LoVo (cell line): ENCODE data around the gene ZCCHC7.
"Not testable (repeated sequence)": the region's sequence is repeated elsewhere in the genome, so short reads cannot be mapped to it uniquely, and the experiment has no call there.

ENCODE experiments used
- DNase-seq: peaks from one replicate; pipeline ENCODE4 v3.0.0-alpha.2; 2016; ENCODE audit warnings: low spot score

Gene ZCCHC7

DNA sequence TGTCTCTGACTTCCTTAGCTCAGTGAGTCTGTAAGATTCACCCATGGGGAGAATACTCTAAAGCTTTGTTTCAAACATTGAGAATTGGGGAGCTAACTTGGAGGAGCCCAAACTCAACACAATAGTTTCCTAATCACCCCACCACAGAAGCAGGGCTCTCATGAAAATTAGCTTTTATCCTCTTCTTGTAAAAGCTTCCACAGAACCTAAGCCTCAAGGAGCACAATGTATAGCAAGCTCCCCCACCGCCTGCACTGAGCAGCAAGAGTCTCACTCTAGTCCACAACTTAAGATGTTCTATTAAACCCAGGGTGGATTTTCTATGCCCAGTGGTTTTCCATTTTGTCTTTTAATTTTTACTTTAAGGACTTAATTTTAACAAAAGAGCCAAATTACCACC is 253.2 kb downstream of the ZCCHC7 start:
- DNase-seq, result no peak

DNA sequence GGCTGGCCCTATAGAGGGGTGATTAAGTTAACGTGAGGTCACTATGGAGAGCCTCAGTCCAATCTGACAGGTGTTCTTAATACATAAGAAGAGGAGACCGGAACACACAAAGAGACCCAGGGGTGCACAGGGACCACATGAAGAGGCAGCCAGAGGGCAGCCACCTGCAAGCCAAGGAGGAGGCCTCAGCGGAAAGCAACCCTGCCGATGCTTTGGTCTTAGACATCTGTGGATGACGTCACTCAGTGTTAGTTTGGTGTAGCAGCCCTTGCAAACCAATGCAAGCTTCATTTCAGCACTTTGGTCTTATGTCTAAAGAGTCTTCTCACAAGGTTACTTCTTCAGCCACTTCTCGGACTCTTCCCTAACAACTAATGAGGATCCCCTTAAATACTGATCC is 254.5 kb downstream of the ZCCHC7 start:
- DNase-seq, result no peak

DNA sequence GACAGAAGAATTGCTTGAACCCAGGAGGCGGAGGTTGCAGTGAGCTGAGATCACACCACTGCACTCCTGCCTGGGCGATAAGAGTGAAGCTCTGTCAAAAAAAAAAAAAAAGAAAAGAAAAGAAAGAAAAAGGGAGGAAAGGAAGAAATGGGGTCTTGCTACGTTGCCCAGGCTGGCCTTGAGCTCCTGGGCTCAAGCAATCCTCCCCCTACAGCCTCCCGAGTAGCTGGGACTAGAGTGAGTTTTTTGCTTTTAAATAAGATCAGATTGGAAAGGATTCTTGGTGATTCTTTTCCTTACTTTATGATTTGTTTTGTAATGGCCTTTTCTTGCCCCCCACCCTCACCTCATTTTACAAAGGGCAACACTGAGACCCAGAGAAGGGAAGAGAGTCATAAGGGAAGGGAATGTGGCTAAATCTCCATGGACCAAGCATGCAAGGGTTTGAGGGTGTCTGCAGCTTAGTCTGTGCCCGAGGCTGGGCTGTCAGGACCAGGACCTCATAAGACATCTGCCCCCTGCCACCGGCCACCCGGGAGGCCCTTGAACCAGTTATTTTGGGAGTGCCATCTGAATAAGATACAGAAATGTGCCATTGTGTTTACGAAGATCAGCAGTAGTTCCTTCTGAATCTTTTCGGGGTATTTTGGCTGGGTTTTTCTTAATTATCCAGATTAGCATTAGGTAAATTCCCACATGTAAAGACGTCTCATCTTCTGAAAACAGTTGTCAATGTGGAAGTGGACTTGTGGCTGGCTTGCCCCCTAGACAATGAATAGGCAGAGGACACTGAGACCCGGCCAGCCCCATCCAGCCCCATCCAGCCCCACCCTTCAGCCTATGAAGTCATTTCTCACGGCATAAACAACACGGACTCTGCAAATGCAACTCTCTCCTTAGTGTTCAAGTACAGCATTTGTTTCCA is 257.6 kb downstream of the ZCCHC7 start:
- no peak for DNase-seq

DNA sequence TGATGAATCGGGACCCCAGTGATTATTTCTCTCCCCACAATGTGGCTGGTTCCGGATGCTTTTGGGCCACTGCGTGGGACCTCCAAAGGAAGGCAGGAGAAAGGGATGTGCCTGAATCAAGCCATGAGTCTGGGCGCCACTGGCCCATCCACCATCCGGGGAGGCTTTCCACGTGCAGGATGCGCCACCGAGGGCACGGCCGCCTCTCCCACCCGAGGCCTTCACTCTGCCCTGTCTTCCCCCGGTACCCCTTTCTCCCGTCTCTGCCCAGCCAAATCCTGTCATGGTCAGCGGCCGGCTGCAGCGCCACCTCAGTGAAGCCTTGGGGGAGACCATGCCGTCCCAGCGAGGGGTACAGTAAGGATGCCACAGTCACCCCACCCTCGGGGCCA is 258.2 kb downstream of the ZCCHC7 start:
- no peak for DNase-seq

DNA sequence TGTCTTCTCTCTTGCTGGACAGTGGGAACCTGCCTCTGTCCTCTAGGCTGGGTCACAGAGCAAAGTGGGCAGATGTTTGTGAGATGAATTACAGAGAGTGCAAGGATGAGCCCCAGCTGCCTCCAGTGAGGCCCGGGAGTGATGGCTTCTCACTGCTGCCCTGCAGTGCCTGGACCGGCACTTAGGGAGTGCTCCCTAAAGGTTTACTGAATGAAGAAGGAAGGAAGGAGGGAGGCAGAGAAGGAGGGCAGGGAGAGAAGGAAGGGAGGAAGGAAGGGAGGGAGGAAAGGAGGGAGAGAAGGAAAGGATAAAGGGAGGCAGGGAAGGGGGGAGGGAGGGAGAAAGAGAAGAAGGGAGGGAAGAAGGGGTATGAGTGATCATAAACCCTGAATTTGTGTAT is 259.5 kb downstream of the ZCCHC7 start:
- DNase-seq, result no peak

DNA sequence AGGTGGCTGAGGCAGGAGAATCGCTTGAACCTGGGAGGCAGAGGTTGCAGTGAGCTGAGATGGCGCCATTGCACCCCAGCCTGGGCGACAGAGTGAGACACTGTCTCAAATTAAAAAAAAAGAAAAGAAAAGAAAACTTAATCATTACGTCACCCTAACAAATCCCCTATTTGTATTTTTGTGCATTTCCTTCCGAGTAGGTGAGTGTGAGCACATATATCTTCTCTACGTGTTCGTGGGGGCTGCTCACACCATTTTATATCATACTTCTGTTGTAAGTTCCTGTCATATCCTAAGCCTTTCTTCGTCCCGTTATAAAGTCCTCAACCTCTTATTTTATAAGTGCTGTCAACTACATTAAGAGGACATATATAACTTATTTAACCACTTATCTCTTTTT is 260.2 kb downstream of the ZCCHC7 start:
- no peak for DNase-seq

DNA sequence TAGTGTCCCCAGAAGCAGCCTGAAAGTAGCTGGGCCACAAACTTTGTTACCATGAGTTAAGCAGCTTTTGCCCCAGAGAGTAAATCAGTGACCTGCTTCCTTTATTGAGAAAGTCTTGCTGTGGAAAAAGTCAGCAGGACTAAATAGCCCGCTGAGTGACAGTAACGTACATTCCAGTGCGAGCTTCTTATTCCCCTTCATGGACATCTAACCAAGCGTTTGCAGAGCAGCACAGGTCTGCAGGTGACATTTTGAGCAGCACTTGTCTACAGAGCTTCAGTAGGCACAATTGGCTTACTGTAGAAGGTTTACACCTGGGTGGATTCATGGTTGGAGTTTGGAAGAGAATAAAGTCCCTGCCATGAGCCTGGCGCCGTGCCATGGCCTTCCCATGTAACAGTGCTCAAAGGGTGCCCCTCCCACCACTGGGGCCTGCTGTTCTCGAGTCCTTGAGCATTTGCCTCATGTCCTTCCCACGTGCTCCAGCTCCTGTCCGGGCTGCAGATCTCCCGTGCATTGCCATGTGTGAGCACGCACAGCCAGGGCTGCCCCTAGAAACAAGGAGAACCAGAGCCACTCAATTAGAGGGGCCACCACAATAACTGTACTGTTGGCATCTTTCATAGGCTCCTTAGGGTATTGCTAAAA is 260.8 kb downstream of the ZCCHC7 start:
- no peak for DNase-seq

DNA sequence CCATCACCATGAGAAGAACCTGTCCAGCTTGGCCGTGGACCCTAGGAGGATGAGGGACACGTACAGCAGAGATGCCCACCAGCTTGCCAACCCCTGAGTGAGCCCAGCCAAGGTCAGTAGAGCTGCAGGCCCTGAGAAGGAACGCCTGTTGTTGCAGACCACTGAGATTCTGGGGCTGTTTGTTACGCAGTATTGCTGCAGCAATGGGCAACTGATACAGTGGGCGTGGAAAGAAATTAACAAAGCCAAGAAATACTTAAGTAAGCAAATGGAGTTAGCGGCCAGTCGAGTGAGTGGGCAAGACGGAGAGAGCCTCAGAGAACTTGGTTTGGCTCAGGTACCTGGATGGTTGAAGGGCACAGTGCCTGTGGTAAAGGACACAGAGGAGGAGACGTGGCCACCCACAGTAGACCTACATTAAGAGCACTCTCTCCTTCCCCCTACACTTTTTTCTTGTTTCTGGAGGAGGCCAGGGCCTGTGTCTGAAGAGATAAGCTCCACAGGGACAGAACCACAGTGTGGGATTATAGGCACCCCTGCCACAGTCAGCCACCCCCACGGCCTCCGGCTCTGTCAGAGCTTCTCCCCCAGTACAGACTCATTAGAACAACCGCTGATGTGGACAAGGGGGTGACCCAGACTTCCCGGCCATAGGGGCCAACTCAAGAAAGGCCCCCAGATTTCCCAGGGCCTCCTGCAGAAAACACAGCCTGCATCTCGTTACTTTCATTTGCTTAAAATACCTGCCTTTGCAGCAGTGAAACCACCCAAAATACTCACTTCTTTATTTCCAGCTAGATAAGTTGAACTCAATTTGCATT is 262.0 kb downstream of the ZCCHC7 start:
- no peak for DNase-seq

DNA sequence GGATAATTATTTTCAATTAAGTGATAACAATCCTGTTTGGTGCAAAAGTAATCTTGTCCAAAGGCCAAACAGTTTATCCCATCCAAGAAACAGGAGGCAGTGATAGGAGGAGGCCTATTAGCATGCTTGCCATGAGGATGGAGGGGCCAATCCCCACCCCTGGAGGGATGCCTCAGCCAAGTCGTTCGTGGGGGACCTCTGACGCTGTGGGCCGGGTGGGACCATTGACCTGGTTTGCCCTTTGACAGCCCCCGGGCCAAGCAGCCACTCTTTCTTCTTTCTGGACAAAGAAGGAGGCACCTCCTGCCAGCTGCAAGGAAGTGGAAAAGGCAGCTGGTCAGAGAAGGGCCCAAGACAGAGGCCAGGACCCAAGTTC is 262.6 kb downstream of the ZCCHC7 start:
- no peak for DNase-seq

DNA sequence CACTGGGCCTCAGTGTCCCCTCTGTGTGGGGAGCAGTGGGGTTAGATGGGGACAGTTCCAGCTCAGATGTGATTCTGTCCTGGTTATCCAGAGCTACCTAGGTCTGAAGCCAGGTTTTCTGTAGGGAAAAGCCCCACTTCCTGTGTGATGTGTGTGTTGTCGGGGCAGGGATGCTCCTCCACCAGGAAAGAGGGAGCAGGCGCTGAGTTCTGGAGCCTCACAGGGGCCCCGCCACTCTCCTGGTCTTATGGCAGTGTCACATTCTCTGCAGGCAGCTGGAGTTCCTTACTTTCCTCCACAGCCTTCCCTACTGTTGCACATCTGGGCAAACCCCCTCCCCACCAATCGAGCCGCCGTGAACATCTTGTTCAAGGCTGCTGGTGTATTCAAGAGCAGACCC is 263.0 kb downstream of the ZCCHC7 start:
- no peak for DNase-seq

DNA sequence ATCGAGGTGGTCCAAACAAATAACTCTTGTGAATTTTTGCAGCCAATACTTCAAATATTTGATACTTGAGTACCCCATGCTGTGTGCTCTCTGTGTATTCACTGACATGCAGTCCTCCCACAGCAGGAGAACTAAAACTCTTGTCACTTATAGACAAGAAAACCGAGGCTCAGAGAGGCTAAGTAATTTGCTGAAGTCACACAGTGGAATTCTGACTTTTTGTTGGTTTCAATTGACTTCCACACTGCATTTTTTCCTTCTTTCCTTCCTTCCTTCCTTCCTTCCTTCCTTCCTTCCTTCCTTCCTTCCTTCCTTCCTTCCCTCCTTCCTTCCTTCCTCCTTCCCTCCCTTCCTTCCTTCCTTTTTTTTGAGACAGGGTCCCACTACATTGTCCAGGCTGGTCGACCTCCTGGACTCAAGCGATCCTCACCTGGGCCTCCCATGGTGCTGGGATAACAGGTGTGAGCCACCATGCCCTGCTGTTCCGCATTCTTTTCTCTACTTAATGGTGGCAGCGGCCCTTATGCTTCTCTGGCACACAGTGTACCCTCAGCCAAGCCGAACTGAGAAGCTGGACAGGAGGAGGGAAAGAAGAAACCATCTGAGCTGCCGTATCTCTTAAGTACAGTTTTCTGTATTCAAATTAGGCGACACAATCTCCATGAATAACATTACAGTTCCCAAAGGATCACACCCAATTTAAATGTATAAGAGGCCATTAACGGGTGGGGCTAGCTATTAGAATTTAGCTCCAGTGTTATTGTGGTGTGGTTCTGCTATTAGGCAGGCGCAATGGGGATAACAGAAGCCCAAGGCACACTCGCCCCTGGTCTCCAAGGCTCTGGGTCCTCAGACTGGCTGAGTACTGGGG is 263.7 kb downstream of the ZCCHC7 start:
- no peak for DNase-seq

DNA sequence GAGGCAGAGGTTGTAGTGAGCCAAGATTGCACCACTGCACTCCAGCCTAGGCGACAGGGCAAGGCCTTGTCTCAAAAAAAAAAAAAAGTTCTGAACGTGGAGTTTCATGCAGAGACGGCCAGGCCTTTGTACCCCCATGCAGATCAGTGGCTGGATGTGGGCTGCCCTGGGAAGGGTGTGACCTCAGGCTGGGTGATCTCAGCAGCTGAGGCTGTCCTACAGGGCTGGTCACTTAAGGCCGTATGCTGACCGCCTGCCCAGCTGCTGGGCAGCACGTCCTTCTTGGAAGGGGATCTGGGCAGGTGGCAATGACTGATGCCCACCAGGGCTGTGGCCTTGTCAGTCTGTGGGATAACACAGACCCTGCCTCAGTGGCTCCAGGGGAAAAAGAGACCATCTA is 264.9 kb downstream of the ZCCHC7 start:
- DNase-seq, result no peak

DNA sequence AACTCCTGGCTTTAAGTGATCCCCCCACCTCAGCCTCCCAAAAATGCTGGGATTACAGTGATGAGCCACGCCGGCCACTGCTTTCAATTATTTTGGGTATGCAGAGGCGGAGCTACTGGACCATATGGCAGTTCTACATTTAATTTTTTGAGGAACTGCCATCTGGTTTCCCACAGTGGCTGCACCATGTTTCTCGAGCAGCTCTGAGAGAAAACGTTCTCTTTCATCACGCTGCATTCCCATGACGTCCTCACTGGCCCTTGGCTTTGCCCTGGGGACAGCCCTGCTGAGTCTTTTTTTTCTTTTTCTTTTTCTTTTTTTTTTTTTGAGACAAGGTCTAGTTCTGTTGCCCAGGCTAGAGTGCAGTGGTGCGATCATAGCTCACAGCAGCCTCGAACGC is 266.6 kb downstream of the ZCCHC7 start:
- DNase-seq, result no peak

DNA sequence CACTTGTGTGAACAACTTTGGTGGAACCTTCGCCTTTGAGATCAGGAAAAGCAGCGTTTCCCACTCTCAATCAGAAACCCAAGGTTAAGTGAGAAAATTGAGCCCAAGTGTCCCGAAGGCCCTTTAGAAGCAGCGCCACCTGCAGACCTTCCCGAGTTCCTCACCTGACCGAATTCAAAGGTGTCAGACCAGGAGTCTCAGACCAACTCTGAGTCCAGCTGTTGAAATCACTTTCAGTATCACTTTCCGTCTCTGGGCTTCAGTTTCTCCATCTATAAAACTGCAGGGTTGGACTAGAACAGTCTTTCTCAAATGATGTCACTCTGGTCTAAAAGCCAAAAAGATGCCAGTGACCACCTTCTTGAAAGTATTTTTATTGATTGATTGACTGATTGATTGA is 270.4 kb downstream of the ZCCHC7 start:
- DNase-seq, result peak; percentile 13

DNA sequence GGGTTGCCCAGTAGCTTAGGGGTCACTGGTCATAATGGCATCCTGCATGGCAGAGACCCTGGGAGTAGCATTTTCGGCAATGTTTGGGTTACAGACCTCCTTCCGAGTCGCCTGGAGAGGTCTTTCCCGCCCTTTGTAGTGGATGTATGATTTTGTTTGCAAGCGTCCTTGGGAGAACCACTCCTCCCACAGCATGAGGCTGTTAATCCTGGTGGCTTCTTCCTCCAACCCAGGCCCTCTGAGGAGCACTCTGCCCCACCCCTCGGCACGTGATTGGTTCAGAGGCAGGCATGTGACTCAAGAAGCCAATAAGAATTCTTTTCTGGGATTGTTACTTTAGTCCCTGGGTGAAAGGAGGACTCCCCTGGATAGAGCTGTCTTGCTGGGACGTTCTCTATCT is 271.9 kb downstream of the ZCCHC7 start:
- DNase-seq, result no peak

DNA sequence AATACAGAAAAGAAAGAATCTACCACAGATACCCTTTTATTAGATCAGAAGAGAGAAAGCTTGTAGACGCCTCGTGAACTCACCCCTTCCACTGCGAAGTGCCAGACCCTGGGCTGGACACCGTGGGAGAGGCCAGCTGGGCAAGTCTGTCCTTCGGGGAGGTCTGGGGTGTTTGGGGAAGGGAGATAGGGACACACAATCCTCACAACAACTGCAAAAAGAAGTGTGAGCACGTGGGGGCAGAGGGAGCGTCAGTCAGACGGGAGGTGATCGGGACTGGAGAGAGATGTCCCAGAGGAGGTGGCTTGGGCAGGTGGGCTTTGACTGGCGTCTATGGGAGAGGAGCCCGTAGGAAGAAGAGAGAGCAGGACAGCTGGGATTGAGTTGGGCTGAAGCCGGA is 274.9 kb downstream of the ZCCHC7 start:
- no peak for DNase-seq

DNA sequence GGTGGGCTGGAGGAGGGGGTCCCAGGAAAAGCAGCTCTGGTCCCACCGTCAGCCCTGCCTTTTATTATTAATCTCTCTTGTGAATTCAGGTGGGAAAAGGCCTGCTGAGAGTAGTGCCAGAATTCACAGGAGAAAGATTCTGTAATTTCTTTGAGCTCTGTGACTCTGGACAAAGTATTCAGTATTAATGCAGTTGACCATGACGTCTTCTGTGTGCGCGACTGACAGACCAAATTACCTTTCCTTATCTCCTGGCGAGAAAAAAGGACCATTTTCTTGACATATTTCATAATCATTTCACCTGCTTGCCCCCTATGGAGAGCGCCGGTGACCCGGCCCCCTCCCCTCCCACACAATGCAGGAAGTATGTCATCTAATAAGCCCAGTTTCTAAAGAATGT is 275.3 kb downstream of the ZCCHC7 start:
- DNase-seq, result no peak

DNA sequence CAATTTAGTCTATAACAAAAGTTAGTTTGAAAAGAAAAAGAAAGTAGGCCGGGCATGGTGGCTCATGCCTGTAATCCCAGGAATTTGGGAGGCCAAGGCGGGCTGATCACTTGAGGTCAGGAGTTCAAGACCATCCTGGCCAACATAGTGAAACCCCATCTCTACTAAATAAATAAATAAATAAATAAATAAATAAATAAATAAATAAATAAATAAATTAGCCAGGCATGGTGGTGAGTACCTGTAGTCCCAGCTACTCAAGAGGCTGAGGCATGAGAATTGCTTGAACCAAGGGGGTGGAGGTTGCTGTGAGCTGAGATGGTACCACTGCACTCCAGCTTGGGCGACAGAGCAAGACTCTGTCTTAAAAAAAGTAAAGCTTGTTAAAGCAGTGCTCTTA is 277.6 kb downstream of the ZCCHC7 start:
- not testable (repeated sequence) for DNase-seq

DNA sequence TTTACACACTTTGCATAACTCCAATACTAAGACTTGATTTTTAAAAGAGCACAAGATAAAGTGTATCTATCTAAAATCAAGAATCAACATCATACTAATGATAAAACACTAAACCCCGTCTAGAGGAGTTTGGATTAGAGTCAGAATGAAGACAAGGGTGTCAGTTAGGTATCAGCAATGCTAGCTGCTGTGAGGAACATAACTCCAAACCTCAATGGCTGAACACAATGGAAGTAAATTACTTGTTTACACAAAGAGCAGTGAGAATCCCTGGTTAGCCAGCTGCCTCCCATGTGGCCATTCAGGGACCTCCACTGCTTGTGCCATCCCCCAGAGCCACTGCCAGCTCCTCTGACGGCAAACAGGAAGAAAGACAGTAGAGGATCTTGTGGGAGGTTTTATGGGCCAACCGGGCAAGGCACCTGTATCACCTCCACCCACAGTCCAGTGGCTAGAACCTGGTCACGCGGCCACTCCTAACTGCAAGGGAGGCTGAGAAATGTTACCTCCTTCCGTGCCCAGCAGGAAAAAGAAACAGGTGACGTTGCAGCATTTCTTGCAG is 278.2 kb downstream of the ZCCHC7 start:
- no peak for DNase-seq

DNA sequence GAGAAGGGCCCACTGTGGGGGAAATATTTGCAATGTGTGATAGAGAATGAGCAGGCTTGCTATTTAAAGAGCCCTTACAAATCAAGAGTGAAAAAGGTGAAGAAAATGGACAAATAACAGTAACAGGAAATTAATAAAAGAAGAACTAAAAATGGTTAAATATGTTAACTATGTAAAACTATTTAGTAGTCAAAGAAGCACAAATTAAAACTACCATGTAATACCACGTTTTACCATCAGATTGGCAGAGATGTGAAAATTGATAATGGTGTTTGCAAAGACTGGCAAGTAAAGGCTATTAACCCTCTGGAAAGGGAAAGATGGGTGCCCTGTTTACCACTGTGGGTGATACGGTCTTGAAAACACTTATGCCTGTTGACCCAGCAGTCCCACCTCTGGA is 279.0 kb downstream of the ZCCHC7 start:
- DNase-seq, result no peak

DNA sequence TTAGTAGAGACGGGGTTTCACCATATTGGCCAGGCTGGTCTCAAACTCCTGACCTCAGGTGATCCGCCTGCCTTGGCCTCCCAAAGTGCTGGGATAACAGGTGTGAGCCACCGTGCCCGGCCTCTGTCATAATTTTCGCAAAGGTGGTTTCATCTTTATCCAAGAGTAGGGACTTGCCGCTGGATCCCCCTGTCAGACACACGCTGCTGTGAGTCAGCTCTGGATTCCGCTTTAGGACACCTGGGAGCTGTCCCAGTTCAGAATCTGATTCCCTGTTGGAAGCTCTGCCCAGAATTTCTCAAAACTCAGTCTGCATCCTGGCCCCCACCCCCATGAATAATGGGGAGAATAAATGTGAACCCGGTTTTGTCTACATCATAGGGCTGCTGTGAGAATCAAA is 284.2 kb downstream of the ZCCHC7 start:
- DNase-seq, result no peak

DNA sequence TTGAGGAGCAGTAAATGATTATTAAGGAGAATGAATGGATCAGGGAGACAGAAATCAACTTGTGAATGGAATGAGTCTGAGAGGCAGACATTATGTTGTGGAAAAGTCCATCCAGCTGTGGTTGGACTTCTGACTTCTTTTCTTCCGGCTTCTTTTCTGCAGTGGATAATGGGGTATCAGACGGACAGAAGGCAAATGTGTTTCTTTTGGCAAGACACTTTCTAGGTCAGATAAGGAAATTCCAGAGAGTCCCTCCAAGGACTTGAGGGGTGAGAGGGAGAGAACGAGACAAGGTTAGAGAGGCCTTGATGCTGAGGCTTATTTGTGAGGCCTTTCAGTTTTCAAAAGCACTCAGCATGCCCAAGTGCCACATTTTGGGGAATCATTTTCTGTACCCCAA is 285.0 kb downstream of the ZCCHC7 start:
- no peak for DNase-seq
